PC-3 (cell line): Measurements from ENCODE around the gene ADAM22.

Experiments used
- CTCF ChIP-seq: fragments of 300-600 bp; sonication (generic); conservative IDR thresholded peaks from 2 replicates; pipeline ENCODE4 v1.5.1; 2017; ENCODE audit warnings: antibody characterized with exemption, low read depth, mild to moderate bottlenecking, low read length
- EZH2 ChIP-seq: fragments of 300-600 bp; sonication (generic); IDR thresholded peaks from one replicate; pipeline ENCODE4 v1.6.1; 2017; ENCODE audit warnings: antibody characterized with exemption, mild to moderate bottlenecking, low read length; ENCODE audit not compliant: unreplicated experiment

DNA sequence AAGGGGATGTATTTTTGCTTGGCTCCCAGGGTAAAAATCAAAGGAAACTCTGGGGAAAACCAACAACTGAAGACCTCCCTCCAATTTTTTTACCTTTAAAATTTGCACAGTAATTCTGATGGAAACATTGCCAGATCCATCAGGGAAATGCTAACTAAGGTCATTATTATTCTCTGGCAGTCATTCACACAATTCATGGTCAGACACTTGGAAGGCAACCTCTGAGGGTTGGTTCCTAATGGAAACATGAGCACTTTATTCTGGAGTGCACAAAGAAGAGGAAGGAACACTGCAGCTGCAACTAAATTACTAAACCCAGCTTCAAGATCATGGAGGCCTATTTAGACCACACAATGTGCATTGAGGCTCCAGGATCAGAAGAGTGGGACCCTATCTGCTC is 251.6 kb downstream of the ADAM22 start:
- TF ChIP-seq CTCF (no peak), EZH2 (no peak)
